Measurements from ENCODE around the gene TRIOBP. TPM values are rescaled to one million over a fixed set of nuclear protein-coding genes. Genes with fewer than 3 reads are reported as not detected.

The TRIOBP gene
- total and polyA plus RNA-seq, 5 donors = 82.1 to 105 (median 92.2) TPM

GRCh38 chr22:37820350-37820749 lies 123.5 kb downstream of the TRIOBP start:
- intact Hi-C loops (cut with DNase I) = no loop called here
- DNase-seq = no peak
- H3K4me1 ChIP-seq (ENCODE audit: control insufficient read depth, insufficient read depth, low read length) = peaks cover 4% of the 10 kb centered on the region
- no peaks in the 10 kb centered on the region for H3K27me3 ChIP-seq (ENCODE audit: control insufficient read depth, insufficient read depth)
- ATAC-seq = no peak
- H3K27ac ChIP-seq (ENCODE audit: low read length) = no peak overlapping the region
- H3K9me3 ChIP-seq (ENCODE audit: control insufficient read depth, low read length) = no peaks in the 10 kb centered on the region
- no peak overlapping the region for H3K4me3 ChIP-seq (ENCODE audit: low read length)
- 89% methylated on average over 5 of the region's 5 CpGs for WGBS

- DNase-seq (peak in 2 of 3 donors; percentile 7 to 11), ATAC-seq (no peak)
- no peak overlapping the region for H3K27ac ChIP-seq (ENCODE audit: low read length)
- H3K9me3 ChIP-seq (ENCODE audit: control insufficient read depth, low read length) = no peaks in the 10 kb centered on the region
- H3K4me1 ChIP-seq (ENCODE audit: control insufficient read depth, insufficient read depth, low read length) = peaks cover 4% of the 10 kb centered on the region
- intact Hi-C loops (cut with DNase I) = no loop called here
- WGBS = 52% methylated on average over 8 of the region's 8 CpGs
- H3K4me3 ChIP-seq (ENCODE audit: low read length) = no peak overlapping the region
- no peaks in the 10 kb centered on the region for H3K27me3 ChIP-seq (ENCODE audit: control insufficient read depth, insufficient read depth)
These were observed 125.4 kb downstream of the TRIOBP start for GRCh38 chr22:37822079-37822833.

GRCh38 chr22:37823134-37823985 lies 126.5 kb downstream of the TRIOBP start, which contains the start of gene GALR3:
GALR3 (plus strand) TSS chr22:37823382; CDS start chr22:37823407, 25 bp downstream.
- Histone ChIP-seq H3K27me3 (ENCODE audit: control insufficient read depth, insufficient read depth) (no peaks in the 10 kb centered on the region), H3K27ac (ENCODE audit: low read length) (no peak within 1 kb of the TSS), H3K4me3 (ENCODE audit: low read length) (no peak within 1 kb of the TSS), H3K9me3 (ENCODE audit: control insufficient read depth, low read length) (no peaks in the 10 kb centered on the region), H3K4me1 (ENCODE audit: control insufficient read depth, insufficient read depth, low read length) (peaks cover 2% of the 10 kb centered on the region)
- peak in 2 of 3 donors; percentile 23 to 50 for DNase-seq
- intact Hi-C loops (cut with DNase I) = no loop called here
- 69% methylated on average over 21 of the region's 21 CpGs for WGBS
- ATAC-seq = no peak

GRCh38 chr22:37824674-37825641 lies 128.1 kb downstream of the TRIOBP start:
- WGBS = 7% methylated on average over 135 of the region's 135 CpGs
- intact Hi-C loops (cut with DNase I) = loop anchor here in 1 of 4 donors (5.0 kb wide), 1 partner anchor 142 kb away; no protein-coding TSS in a partner anchor
- DNase-seq = peak in 2 of 3 donors; percentile 58 to 64
- Histone ChIP-seq H3K4me1 (ENCODE audit: control insufficient read depth, insufficient read depth, low read length) (no peaks in the 10 kb centered on the region), H3K27me3 (ENCODE audit: control insufficient read depth, insufficient read depth) (no peaks in the 10 kb centered on the region), H3K4me3 (ENCODE audit: low read length) (peak overlapping the region; percentile 22), H3K27ac (ENCODE audit: low read length) (no peak overlapping the region), H3K9me3 (ENCODE audit: control insufficient read depth, low read length) (no peaks in the 10 kb centered on the region)
- peak in 1 of 2 donors; percentile 12 for ATAC-seq

Other genes starting within 250 kb of the TRIOBP start
- 10 to 100 TPM in 3 of 4 donors, 1 to 10 TPM in 1; 9.0 to 14.1 (median 10.6) TPM for gene MFNG, start 210.7 kb upstream of the TRIOBP start, total RNA-seq
- 9.6 TPM for gene MFNG, start 210.7 kb upstream of the TRIOBP start, polyA plus RNA-seq
- 10 to 100 TPM in 2 of 4 donors, 1 to 10 TPM in 2; 6.6 to 11.4 (median 9.6) TPM for gene CARD10, start 177.6 kb upstream of the TRIOBP start, total RNA-seq
- gene CARD10, start 177.6 kb upstream of the TRIOBP start, polyA plus RNA-seq = 8.3 TPM
- 10 to 100 TPM; 19.7 to 31.3 (median 21.7) TPM for gene CDC42EP1, start 136.6 kb upstream of the TRIOBP start, total RNA-seq
- gene CDC42EP1, start 136.6 kb upstream of the TRIOBP start, polyA plus RNA-seq = 20.7 TPM
- gene LGALS2, start 117.0 kb upstream of the TRIOBP start, total RNA-seq = under 1 TPM in 1 of 4 donors, not detected in 3; 0.44 TPM
- gene LGALS2, start 117.0 kb upstream of the TRIOBP start, polyA plus RNA-seq = not detected
- 10 to 100 TPM; 23.3 to 29.0 (median 26.0) TPM for gene GGA1, start 88.2 kb upstream of the TRIOBP start, total RNA-seq
- 27.2 TPM for gene GGA1, start 88.2 kb upstream of the TRIOBP start, polyA plus RNA-seq
- gene SH3BP1, start 57.4 kb upstream of the TRIOBP start, total RNA-seq = 1 to 10 TPM; 1.9 to 4.8 (median 3.1) TPM
- gene SH3BP1, start 57.4 kb upstream of the TRIOBP start, polyA plus RNA-seq = 1.4 TPM
- 10 to 100 TPM; 18.6 to 21.7 (median 20.4) TPM for gene PDXP, start 38.3 kb upstream of the TRIOBP start, total RNA-seq
- gene PDXP, start 38.3 kb upstream of the TRIOBP start, polyA plus RNA-seq = 21.0 TPM
- 100 to 1,000 TPM; 438 to 693 (median 551) TPM for gene LGALS1, start 21.4 kb upstream of the TRIOBP start, total RNA-seq
- 1,338 TPM for gene LGALS1, start 21.4 kb upstream of the TRIOBP start, polyA plus RNA-seq
- 10 to 100 TPM; 13.5 to 16.4 (median 14.4) TPM for gene NOL12, start 10.7 kb upstream of the TRIOBP start, total RNA-seq
- gene NOL12, start 10.7 kb upstream of the TRIOBP start, polyA plus RNA-seq = 16.3 TPM
- 10 to 100 TPM; 10.3 to 20.2 (median 15.3) TPM for gene GCAT, start 110.9 kb downstream of the TRIOBP start, total RNA-seq
- gene GCAT, start 110.9 kb downstream of the TRIOBP start, polyA plus RNA-seq = 19.5 TPM
- not detected for gene GALR3, start 126.3 kb downstream of the TRIOBP start, total RNA-seq
- gene GALR3, start 126.3 kb downstream of the TRIOBP start, polyA plus RNA-seq = not detected
- 10 to 100 TPM; 10.9 to 16.5 (median 14.5) TPM for gene ANKRD54, start 147.3 kb downstream of the TRIOBP start, total RNA-seq
- gene ANKRD54, start 147.3 kb downstream of the TRIOBP start, polyA plus RNA-seq = 12.1 TPM
- 100 to 1,000 TPM; 291 to 354 (median 334) TPM for gene EIF3L, start 152.4 kb downstream of the TRIOBP start, total RNA-seq
- gene EIF3L, start 152.4 kb downstream of the TRIOBP start, polyA plus RNA-seq = 144 TPM
- gene MICALL1, start 209.2 kb downstream of the TRIOBP start, total RNA-seq = 10 to 100 TPM; 11.5 to 17.0 (median 14.2) TPM
- gene MICALL1, start 209.2 kb downstream of the TRIOBP start, polyA plus RNA-seq = 9.8 TPM